GM21576 (cell line): ENCODE measurements around the gene DDX39B.

ENCODE experiments used
- ATAC-seq: cut with Tn5 transposase; IDR thresholded peaks from one replicate; pipeline ENCODE4 v1.9.1; 2021; ENCODE audit warnings: mild to moderate bottlenecking, moderate library complexity; ENCODE audit not compliant: unreplicated experiment

DDX39B gene

DNA sequence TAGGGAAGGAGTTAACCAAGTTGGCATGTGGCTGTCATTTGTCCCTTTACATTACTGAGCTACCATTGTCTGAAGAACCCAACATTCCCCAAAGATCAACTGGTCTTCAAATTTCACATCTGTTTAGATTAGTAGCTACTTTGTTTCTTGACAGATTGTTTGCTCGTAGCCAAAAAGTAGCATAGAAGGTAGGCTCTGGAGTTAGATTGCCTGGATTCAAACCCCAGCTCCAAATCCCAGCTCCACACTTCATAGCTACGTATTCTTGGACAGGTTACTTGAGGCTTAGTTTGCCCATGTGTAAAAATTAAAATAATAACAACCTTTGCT is 6.7 kb upstream of the DDX39B start:
- ATAC-seq = no peak

DNA sequence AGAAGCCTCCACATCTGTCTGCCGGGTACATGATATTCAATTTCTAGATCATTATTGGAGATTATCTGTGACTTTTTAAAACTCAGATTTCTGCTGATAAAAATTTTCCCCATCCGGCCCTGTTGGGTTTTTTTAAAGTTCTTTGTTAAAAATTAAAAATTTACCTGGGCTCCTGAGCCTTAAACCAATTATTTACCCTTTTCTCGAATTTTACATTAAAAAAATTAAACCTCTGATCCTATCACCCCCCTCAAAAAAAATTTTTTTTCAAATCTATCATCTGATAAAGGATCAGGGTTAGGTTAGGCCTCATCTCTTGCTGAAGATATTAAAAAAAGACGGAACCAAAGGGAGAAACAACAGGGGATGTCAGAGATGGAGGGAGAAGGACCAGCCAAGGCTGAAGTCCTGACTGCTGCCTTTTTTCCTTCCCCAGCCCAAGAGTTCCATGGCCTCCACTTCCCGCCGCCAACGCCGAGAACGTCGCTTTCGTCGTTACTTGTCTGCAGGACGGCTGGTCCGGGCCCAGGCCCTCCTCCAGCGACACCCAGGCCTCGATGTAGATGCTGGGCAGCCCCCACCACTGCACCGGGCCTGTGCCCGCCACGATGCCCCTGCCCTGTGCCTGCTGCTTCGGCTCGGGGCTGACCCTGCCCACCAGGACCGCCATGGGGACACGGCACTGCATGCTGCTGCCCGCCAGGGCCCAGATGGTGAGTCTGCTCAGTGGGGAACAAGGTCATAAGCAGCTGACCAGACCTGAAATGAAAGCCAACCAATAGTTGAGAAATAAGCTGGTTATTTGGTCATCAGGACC is 6.1 kb upstream of the DDX39B start:
- no peak for ATAC-seq

DNA sequence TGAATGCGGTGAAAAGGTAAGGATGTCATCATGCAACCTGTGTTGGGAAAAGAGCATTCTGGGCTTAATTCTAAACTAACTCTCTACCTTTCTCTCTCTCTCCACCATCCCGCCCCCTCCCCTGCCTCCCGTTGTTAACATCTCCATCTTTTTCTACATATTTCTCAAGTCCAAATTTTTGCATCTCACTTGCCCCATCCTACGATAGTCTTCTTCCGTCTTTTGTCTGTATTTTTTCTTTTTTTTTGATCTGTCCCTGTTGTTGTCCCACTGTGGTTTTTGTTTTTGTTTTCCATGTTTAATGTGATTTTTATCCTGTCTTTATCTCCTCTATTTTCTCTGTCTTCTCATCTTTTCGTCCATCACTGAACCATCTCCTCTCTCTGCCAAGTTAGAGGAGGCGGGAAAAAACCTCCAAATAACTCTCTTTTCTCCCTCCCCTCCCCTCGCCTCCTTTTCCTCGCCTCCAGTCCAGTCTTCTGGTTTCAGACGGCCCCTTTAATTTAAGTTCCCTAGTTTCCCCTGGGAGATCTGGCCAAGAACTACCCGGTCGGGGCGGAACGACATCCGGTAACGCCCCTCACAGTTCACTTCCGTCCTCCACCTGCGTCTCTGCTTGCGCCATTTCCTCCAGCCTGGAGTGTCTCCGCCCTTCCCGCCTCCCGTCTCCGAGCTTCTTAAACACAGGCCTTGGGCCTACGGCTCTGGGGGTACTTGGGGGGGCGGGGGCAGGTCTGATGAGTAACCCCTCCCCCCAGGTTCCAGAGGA is 5.3 kb upstream of the DDX39B start, which contains the start of gene NFKBIL1:
Gene NFKBIL1, plus strand, starts transcription at position 651 of the 769 bp plus-strand sequence. Its CDS starts 87 bp downstream, at position 738.
- peak; percentile 60 for ATAC-seq

DNA sequence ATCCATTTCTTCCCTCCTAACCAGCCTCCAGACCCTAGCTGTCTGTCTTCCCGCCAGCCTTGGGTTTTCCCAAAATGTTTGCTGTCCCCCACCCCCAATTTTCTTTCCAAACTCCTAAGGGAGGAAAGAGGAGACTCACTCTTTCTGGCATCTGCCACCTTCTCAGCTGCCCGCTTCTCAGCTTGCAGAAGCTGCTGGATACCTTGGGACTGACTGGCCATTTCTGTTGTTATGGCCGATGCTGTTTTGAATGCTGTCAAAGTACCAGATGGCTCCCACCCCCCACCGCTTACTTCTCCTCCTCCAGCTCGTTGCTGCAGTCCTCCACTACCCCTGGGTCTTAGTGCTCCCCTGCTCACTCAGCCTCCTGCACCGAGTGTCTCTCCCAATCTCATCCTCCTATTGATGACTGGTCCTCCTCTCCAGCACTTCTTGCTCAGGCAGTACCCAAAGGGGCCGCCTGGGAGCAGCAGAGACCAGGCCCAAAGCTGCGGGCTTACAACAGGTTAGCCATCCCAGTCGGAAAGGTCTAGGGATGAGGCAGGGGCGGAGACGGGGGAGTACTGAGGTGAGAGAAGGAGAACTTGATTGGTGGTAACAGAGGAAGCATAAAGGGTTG is 4.6 kb upstream of the DDX39B start, which contains the start of gene ATP6V1G2:
Gene ATP6V1G2, minus strand, starts transcription at position 270 of the 619 bp plus-strand sequence. Its CDS starts 49 bp downstream, at position 221.
- ATAC-seq = peak; percentile 39

DNA sequence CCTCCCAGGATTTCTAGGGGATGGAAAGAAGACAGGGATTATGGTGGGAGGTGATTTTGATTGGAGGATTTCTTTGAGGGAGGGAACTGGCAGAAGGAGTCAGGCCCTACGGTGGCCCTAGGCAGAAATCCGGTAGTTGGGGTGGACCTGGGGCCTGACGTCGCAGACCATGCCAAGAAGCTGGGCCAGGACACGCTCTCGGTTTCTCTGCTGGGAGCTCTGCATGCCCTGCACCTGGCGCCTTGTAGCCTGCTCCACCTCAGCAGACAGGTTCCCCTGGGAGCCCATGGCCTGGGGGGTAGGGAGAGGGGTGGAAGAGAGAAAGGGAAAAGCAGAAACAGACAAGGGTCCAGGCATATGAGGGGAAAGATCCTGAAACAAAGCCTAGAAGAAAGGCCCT is 3.5 kb upstream of the DDX39B start:
- no peak for ATAC-seq

DNA sequence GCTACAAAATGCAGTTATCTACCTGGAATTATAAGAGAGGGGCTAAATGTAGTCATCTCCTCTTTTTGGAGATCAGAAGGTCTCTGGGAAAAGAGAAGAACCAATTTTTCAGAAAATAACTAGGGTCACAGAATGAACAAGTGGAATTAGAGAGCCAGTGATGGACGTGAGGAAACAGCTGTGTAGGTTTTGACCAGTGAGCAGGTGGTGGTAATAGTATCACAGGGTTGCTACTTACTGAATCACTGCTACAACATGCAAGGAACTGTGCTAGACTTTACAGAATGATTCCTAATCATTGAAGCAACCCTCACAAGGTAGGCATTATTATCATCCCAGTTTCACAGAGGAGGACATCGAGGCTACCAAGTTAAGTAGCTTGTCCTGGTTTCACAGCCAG is 2.9 kb upstream of the DDX39B start:
- ATAC-seq = no peak

DNA sequence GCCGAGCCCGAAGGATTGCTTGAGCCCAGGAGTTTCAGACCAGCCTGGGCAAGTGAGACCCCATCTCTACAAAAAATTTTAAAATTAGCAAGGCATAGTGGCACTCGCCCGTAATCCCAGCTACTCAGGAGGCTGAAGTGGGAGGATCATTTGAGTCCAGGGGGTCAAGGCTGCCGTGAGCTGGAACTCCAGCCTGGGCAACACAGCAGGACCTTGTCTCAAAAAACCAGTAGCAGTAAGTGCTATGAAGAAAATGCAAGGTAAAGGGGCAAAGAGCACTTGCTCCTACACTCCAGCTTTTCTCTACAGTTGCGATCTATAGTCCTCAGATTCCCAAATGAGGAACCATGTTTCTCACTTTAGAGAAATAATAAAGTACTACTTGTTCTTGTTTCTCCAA is 1.8 kb upstream of the DDX39B start:
- no peak for ATAC-seq

DNA sequence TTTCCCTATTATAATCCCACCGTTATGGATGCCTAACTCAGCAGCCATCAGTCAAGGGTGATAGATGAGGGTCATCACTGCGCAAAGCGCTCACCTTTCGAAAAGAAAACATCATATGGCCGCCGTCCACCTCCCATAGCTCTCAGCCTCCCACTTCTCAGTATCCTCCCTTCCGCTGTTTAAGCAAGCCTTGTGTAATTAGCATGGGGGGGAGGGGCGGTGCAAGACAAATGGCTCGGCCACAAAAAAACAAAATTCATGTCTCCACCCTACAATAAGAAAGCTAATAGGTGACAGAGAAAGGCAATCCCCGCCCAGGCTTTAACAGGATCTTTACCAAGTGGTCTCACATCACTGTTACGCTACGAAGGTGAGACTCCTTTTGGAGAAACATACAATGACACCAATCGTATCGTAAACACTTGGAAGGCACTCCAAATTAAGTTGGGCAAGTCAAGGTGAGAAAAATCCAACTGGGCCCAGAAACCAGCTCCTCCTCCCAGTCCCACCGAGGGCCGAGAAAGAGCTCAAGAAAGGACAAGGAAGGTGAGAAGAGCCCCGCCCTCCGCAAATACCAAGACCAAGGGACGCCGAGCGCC is 645 bp downstream of the DDX39B start:
- peak; percentile 5 for ATAC-seq

DNA sequence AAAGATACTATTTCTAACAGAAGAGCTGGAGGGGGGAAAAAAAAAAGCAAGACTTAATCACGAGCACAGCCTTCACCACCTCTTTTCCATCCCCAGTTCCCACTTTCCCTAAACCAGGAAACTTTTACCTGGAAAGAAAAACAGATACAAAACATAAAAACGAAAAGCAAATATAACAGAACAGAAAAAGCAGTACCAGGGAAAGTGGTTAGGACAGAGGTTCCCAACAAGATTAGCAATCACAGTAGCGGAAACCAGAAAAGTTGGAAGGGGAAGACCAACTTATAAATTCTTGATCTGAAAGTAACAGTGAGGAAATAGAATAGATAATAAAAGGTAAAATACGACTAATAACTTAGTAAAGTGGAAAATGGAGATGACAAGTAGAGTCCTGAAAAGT is 1.2 kb downstream of the DDX39B start:
- ATAC-seq = no peak

DNA sequence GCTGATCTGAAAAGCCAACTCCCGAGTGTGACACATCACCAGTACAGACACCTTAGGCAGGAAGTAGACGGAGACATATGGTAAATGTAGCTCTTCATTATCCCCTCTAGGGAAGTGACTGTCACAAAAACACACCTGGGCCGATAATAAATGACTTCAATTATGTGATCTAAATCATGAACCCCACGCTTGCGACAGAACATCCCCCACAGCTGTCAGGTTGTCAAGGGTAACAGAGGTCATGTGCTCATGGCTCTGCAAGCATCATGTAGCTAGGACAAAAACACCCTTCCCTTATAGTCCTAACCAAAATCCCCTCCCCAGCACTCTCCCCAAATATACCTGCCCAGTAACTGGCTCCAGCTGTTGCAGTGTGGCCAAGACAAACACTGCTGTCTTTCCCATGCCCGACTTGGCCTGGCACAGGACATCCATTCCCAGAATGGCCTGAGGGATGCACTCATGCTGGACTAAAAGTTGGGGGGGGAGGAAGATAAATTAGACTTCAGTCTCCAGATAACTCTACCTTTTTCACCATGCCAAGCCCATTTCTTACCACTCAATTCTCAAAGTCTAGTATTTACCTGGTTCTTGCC is 2.9 kb downstream of the DDX39B start:
- ATAC-seq = no peak

DNA sequence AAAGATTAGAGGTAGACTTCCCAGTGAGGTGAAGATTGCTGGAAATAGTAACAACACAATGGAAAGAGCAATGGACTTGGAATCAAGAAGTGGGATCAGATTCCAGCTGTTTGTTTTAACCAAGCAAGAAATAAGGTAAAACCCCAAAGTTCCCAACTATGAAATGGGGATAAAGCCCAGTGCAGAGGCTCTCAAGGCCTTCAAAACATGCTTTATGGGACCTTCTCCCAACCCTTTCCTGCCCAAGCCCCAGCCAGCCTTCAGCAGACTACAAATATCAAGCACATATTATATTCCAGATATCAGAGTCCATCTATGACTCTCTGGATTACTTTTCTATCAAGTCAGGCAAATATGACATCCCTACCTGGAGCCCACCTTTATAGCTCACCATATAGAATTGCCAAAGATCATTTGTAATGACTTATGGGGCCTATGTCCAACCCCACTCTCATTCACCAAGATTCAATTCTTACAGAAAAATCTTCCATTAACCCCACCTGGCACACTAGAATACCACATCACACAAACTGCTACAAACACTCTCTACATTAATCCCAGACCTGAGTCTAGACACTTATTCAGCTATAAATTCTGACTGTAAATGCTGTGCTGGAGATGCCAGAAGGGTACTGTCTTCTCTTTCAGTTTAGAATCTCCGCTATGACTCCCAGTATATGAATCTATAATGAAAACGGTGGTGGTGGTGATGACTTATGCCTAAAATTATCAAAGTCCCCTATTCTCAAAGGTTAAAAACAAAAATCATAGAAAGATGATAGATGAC is 6.1 kb downstream of the DDX39B start:
- ATAC-seq = no peak

DNA sequence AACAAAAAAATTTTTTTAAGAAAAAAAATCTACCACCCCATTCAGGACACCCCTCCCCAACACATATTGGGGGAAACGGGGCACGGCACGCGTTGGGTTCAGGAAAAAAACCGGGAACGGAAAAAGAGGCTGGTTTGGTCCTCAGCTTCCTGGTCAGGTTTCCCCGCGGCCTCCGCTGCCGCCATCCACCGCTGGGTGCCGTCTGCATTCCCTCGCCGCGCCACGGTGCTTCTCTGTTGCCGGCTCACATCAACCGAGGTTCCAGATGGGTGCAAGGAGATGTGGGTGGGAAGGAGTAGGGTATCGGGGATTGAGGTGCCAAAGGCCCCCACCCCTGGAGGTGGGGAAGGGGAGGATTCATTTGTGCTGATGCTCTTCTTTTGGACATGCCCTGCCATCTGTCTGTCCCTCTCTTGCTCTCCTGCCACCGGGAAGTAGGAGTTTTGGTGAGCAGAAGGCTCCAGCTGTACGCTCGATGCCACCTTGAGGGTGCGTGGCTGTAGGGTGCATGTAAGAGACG is 7.2 kb downstream of the DDX39B start:
- ATAC-seq = no peak

DNA sequence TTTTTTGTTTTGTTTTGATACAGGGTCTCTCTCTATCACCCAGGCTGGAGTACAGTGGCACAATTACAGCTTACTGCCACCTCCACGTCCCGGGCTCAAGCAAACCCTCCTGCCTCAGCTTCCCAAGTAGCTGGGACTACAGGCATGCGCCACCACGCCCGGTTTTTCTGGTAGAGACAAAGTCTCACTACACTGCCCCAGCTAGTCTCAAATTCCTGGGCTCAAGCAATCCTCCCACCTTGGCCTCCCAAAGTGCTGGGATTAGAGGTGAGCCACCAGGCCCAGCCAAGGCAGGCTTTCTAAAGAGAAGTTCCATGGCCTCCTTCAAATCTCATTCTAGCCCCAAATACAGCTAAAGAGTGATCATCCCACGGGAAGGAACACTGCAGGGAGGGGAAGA is 7.8 kb downstream of the DDX39B start:
- ATAC-seq = no peak

DNA sequence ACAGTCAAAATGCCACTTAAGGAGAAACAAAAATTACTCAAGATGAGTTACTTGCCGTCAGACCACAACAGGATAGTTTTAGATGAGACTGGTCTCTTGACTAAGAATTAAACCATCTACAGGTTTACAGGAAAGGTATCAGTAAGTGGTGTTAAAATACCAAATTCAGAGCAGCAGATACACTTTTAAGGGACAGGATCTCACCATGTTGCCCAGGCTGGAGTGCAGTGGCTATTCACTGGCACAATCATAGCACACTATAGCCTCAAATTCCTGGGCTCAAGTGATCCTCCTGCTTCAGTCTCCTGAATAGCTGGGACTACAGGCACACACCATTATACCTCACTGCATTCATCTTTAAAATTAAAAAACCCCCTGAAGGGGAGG is 8.4 kb downstream of the DDX39B start:
- ATAC-seq = no peak

DNA sequence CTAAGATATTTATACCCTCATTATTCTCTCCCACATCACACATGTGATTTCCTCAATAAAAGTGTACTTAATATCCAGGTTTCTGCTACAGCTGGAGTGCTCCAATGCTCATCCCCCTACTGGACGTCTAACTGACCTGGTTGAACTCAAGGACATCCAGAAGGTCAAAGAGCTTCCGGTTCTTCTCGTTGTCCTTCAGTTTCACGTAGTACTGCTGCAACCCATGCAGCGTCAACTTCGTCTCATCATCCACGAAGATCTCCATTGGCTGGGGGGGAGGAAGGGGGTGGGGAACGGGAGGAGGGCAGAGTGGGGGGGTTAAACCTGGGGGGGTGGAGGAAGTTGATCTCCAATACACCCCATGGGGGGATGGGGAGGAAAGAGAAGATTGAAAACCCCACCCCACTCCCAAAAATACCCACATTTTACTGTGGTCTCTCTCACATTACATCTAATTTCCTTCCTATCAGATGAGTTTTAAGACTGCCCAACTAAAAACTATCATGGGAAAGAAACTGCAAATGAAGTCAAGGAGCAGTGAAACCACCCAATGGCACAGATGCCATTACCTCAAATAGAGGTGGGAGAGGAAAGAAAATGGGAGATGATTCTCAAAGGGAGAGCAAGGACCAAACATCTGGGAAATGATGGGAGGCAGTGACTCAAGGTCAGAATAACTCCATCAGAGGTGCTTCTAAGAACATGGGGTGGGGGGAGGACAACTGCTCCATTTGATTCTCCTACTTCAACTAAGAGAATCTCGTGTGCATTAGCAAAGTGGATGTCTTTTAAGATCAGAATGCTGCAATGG is 9.0 kb downstream of the DDX39B start:
- ATAC-seq = no peak

DNA sequence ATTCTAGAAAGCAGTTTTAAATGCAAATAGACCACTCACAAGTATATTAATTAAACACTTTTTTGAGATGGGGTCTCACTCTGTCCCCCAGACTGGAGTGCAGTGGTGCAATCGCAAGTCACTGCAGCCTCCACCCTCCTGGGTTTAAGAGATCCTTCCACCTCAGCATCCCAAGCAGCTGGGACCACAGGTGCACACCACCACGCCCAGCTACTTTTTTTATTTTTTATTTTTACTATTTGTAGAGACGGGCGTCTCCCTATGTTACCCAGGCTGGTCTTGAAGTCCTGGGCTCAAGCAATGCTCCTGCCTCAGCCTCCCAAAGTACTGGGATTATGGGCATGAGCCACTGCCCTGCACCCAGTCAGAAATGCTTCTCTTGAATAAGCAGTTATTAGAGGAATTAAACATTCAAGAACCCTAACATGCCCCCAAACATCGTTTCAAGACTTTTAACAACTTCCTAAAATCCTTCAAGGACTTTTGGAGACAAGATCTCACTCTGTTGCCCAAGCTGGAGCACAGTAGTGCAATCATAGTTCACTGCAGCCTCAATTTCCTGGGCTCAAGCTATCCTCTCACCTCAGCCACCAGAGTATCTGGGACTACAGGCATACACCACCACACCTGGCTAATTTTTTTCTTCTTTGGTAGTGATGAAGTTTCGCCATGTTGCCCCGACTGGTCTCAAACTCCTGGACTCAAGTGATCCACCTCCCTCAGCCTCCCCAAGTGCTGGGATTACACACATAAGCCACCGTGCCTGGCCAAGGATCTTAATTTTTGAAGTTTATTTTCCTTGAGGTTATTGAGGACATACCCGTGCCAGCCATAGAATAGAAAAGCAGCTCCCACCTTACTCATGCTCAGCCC is 9.8 kb downstream of the DDX39B start:
- ATAC-seq = no peak

DNA sequence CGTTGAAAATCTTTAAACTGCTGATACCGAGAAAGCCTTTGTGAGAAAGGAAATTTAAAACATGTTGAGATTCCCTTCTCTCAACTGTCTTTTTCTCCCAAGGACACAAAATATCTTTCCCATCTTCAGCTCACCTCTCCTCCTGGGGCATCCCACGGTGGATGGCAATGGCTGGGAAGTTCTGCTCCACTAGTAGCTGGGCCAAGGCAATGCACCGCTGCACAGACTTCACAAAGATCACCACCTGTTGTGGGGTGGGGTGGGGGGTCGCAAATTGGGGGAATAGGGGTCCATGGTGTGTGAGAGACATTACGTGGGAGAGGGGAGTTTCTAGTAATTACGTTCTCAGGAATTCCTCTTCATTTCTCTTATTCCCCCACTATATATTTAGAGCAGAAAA is 10.6 kb downstream of the DDX39B start:
- ATAC-seq = no peak

DNA sequence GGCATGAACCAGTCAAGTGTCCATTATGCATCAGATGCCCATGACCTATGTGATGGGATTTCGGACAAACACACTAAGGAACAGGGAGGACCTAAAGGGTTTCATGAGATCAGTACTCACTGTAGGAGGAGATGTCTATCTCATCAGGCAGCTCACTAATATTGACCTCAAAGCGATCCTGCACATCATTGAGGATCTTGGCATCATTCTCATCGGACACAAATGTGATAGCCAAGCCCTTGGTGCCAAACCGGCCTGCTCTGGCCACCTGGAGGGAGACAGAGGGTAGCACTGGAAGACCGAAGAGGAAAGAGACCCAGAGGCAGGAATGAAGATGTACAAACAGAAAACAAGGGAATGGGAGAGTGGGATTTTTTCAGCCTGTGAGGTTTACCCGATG is 11.1 kb downstream of the DDX39B start:
- no peak for ATAC-seq
